Mucosa of stomach (tissue), 1 donor: ENCODE results near the gene PARP14.
"Not testable (repeated sequence)": the region's sequence is repeated elsewhere in the genome, so short reads cannot be mapped to it uniquely, and the experiment has no call there.

Source experiments
- H3K27me3 ChIP-seq: one replicate; pipeline ENCODE4 v1.7.0; 2013; ENCODE audit warnings: mild to moderate bottlenecking, low read length; ENCODE audit not compliant: control insufficient read depth, insufficient read depth
- H3K36me3 ChIP-seq: one replicate; pipeline ENCODE4 v1.7.0; 2013; ENCODE audit warnings: low read length; ENCODE audit not compliant: control insufficient read depth, insufficient read depth
- H3K4me1 ChIP-seq: one replicate; pipeline ENCODE4 v1.7.0; 2013; ENCODE audit warnings: mild to moderate bottlenecking, low read length; ENCODE audit not compliant: control insufficient read depth, insufficient read depth
- H3K4me3 ChIP-seq: one replicate; pipeline ENCODE4 v1.7.0; 2013; ENCODE audit warnings: low read length
- H3K9ac ChIP-seq: one replicate; pipeline ENCODE4 v1.7.0; 2013; ENCODE audit warnings: mild to moderate bottlenecking, low read length, moderate library complexity
- H3K9me3 ChIP-seq: one replicate; pipeline ENCODE4 v1.7.0; 2013; ENCODE audit warnings: mild to moderate bottlenecking, low read length, moderate library complexity; ENCODE audit not compliant: control insufficient read depth
- donor health status: Pancreatic carcinoma.

PARP14 gene

GRCh38 chr3:122681284-122681973 lies 790 bp downstream of the PARP14 start:
- H3K9me3 ChIP-seq: no peaks in the 10 kb centered on the region
- peak overlapping the region; percentile 28 for H3K4me3 ChIP-seq
- H3K27me3 ChIP-seq: no peaks in the 10 kb centered on the region
- peak overlapping the region; percentile 95 for H3K9ac ChIP-seq
- peaks cover 20% of the 10 kb centered on the region for H3K4me1 ChIP-seq
- H3K36me3 ChIP-seq: no peaks in the 10 kb centered on the region

- H3K9ac ChIP-seq: peak overlapping the region; percentile 95
Measured at GRCh38 chr3:122681974-122682409, 1.4 kb downstream of the PARP14 start.

GRCh38 chr3:122682778-122683411 lies 2.3 kb downstream of the PARP14 start:
- H3K4me1 ChIP-seq: peaks cover 20% of the 10 kb centered on the region
- not testable (repeated sequence) for H3K9me3 ChIP-seq, H3K27me3 ChIP-seq, H3K36me3 ChIP-seq, H3K9ac ChIP-seq, H3K4me3 ChIP-seq

More at GRCh38 chr3:122681974-122682409, 1.4 kb downstream of the PARP14 start:
- H3K4me3 ChIP-seq: peak overlapping the region; percentile 28
- H3K9me3 ChIP-seq: no peaks in the 10 kb centered on the region
- peaks cover 20% of the 10 kb centered on the region for H3K4me1 ChIP-seq
- H3K27me3 ChIP-seq: no peaks in the 10 kb centered on the region
- peaks cover under 1% of the 10 kb centered on the region for H3K36me3 ChIP-seq

- Histone ChIP-seq H3K9me3 (no peaks in the 10 kb centered on the region), H3K4me1 (no peaks in the 10 kb centered on the region), H3K9ac (no peak overlapping the region), H3K36me3 (peaks cover 9% of the 10 kb centered on the region), H3K4me3 (no peak overlapping the region), H3K27me3 (no peaks in the 10 kb centered on the region)
Measured at GRCh38 chr3:122687298-122687697, 6.7 kb downstream of the PARP14 start.

- Histone ChIP-seq H3K9me3 (no peaks in the 10 kb centered on the region), H3K4me3 (no peak overlapping the region), H3K9ac (no peak overlapping the region), H3K4me1 (peaks cover 8% of the 10 kb centered on the region), H3K36me3 (peaks cover 17% of the 10 kb centered on the region), H3K27me3 (no peaks in the 10 kb centered on the region)
Measured at GRCh38 chr3:122688996-122689395, 8.4 kb downstream of the PARP14 start.

GRCh38 chr3:122689587-122689986 lies 8.9 kb downstream of the PARP14 start:
- Histone ChIP-seq H3K9me3 (no peaks in the 10 kb centered on the region), H3K4me1 (peaks cover 8% of the 10 kb centered on the region), H3K36me3 (peaks cover 17% of the 10 kb centered on the region), H3K4me3 (no peak overlapping the region), H3K27me3 (no peaks in the 10 kb centered on the region), H3K9ac (no peak overlapping the region)

- H3K27me3 ChIP-seq: no peaks in the 10 kb centered on the region
- H3K9me3 ChIP-seq: no peaks in the 10 kb centered on the region
- no peak overlapping the region for H3K4me3 ChIP-seq
- peaks cover 17% of the 10 kb centered on the region for H3K36me3 ChIP-seq
- H3K9ac ChIP-seq: no peak overlapping the region
- H3K4me1 ChIP-seq: peaks cover 8% of the 10 kb centered on the region
Measured at GRCh38 chr3:122690096-122690495, 9.5 kb downstream of the PARP14 start.

GRCh38 chr3:122691195-122691594 lies 10.6 kb downstream of the PARP14 start:
- H3K4me1 ChIP-seq: peaks cover 8% of the 10 kb centered on the region
- peaks cover 17% of the 10 kb centered on the region for H3K36me3 ChIP-seq

GRCh38 chr3:122692674-122693073 lies 12.0 kb downstream of the PARP14 start:
- no peaks in the 10 kb centered on the region for H3K27me3 ChIP-seq
- no peak overlapping the region for H3K4me3 ChIP-seq
- H3K36me3 ChIP-seq: peaks cover 10% of the 10 kb centered on the region
- no peak overlapping the region for H3K9ac ChIP-seq
- no peaks in the 10 kb centered on the region for H3K9me3 ChIP-seq
- H3K4me1 ChIP-seq: peaks cover 8% of the 10 kb centered on the region

More at GRCh38 chr3:122691195-122691594, 10.6 kb downstream of the PARP14 start:
- no peak overlapping the region for H3K9ac ChIP-seq
- no peaks in the 10 kb centered on the region for H3K9me3 ChIP-seq
- H3K4me3 ChIP-seq: no peak overlapping the region
- no peaks in the 10 kb centered on the region for H3K27me3 ChIP-seq

GRCh38 chr3:122694966-122695365 lies 14.3 kb downstream of the PARP14 start:
- H3K4me1 ChIP-seq: peaks cover 8% of the 10 kb centered on the region
- no peaks in the 10 kb centered on the region for H3K27me3 ChIP-seq
- H3K4me3 ChIP-seq: no peak overlapping the region
- H3K9me3 ChIP-seq: no peaks in the 10 kb centered on the region
- no peak overlapping the region for H3K9ac ChIP-seq
- peaks cover 9% of the 10 kb centered on the region for H3K36me3 ChIP-seq

- H3K27me3 ChIP-seq: no peaks in the 10 kb centered on the region
- H3K36me3 ChIP-seq: peaks cover 9% of the 10 kb centered on the region
- no peak overlapping the region for H3K4me3 ChIP-seq
- no peaks in the 10 kb centered on the region for H3K9me3 ChIP-seq
- peaks cover 8% of the 10 kb centered on the region for H3K4me1 ChIP-seq
- H3K9ac ChIP-seq: no peak overlapping the region
Measured at GRCh38 chr3:122695927-122696561, 15.4 kb downstream of the PARP14 start.

- H3K9ac ChIP-seq: no peak overlapping the region
- peaks cover 3% of the 10 kb centered on the region for H3K36me3 ChIP-seq
- H3K4me3 ChIP-seq: no peak overlapping the region
- H3K9me3 ChIP-seq: no peaks in the 10 kb centered on the region
- H3K4me1 ChIP-seq: peaks cover 3% of the 10 kb centered on the region
- no peaks in the 10 kb centered on the region for H3K27me3 ChIP-seq
Measured at GRCh38 chr3:122697952-122698620, 17.4 kb downstream of the PARP14 start.
